MM.1S (cell line): ENCODE measurements around the gene R3HDM1.
"Not testable (repeated sequence)": the region's sequence is repeated elsewhere in the genome, so short reads cannot be mapped to it uniquely, and the experiment has no call there.

ENCODE experiments used
- DNase-seq: peaks from one replicate; pipeline ENCODE4 v3.0.0-alpha.2; 2015
- H2AFZ ChIP-seq: fragments of 300-600 bp; sonication (generic); 2 replicates; pipeline ENCODE4 v1.6.0; 2016; ENCODE audit warnings: antibody characterized with exemption, low read length
- H3F3A ChIP-seq: fragments of 300-600 bp; sonication (generic); 2 replicates; pipeline ENCODE4 v1.6.1; 2016; ENCODE audit warnings: mild to moderate bottlenecking, antibody characterized with exemption, low read length, moderate library complexity, mixed read lengths; ENCODE audit not compliant: insufficient read depth
- H3K27ac ChIP-seq: fragments of 300-600 bp; sonication (generic); 2 replicates; pipeline ENCODE4 v1.5.1; 2016; ENCODE audit warnings: mild to moderate bottlenecking, low read length
- H3K27me3 ChIP-seq: fragments of 300-600 bp; sonication (generic); replicated peaks from 2 replicates; pipeline ENCODE4 v1.6.0; 2016; ENCODE audit warnings: low read length; ENCODE audit not compliant: insufficient read depth
- H3K36me3 ChIP-seq: fragments of 300-600 bp; sonication (generic); replicated peaks from 2 replicates; pipeline ENCODE4 v1.6.1; 2016; ENCODE audit warnings: mild to moderate bottlenecking, low read length, mixed read lengths; ENCODE audit not compliant: insufficient read depth
- H3K4me1 ChIP-seq: fragments of 300-600 bp; sonication (generic); 2 replicates; pipeline ENCODE4 v1.6.1; 2016; ENCODE audit warnings: low read length, mixed read lengths
- H3K4me2 ChIP-seq: fragments of 300-600 bp; sonication (generic); 2 replicates; pipeline ENCODE4 v1.6.0; 2016; ENCODE audit warnings: low read depth, low read length
- H3K4me3 ChIP-seq: fragments of 300-600 bp; sonication (generic); 2 replicates; pipeline ENCODE4 v1.5.1; 2016; ENCODE audit warnings: low read length, mixed read lengths
- H3K79me2 ChIP-seq: fragments of 300-600 bp; sonication (generic); 2 replicates; pipeline ENCODE4 v1.6.1; 2016; ENCODE audit warnings: mixed run types, low read length, mixed read lengths
- H3K9ac ChIP-seq: fragments of 300-600 bp; sonication (generic); 2 replicates; pipeline ENCODE4 v1.6.1; 2016; ENCODE audit warnings: low read length, mixed read lengths
- H3K9me2 ChIP-seq: fragments of 300-600 bp; sonication (generic); replicated peaks from 2 replicates; pipeline ENCODE4 v1.6.1; 2016; ENCODE audit warnings: mild to moderate bottlenecking, low read length, mixed read lengths; ENCODE audit not compliant: insufficient read depth
- H3K9me3 ChIP-seq: fragments of 300-600 bp; sonication (generic); replicated peaks from 2 replicates; pipeline ENCODE4 v1.6.1; 2016; ENCODE audit warnings: mild to moderate bottlenecking, low read length, mixed read lengths; ENCODE audit not compliant: insufficient read depth
- H4K20me1 ChIP-seq: fragments of 300-600 bp; sonication (generic); 2 replicates; pipeline ENCODE4 v1.6.1; 2016; ENCODE audit warnings: mild to moderate bottlenecking, low read length, moderate library complexity, mixed read lengths; ENCODE audit not compliant: insufficient read depth
- CTCF ChIP-seq: fragments of 300-600 bp; sonication (generic); IDR thresholded peaks from 2 replicates; pipeline ENCODE4 v1.5.1; 2016; ENCODE audit warnings: antibody characterized with exemption, low read length, mixed read lengths
- EZH2 ChIP-seq: fragments of 300-600 bp; sonication (generic); optimal IDR thresholded peaks from 2 replicates; pipeline ENCODE3; 2017; ENCODE audit warnings: low read depth, mild to moderate bottlenecking, antibody characterized with exemption, low read length, mixed read lengths
- EZH2phosphoT487 ChIP-seq: fragments of 300-600 bp; sonication (generic); IDR thresholded peaks from 2 replicates; pipeline ENCODE4 v1.6.1; 2018; ENCODE audit warnings: antibody characterized with exemption, low read length

Gene R3HDM1

GRCh38 chr2:135647836-135648579 lies 116.7 kb downstream of the R3HDM1 start:
- Histone ChIP-seq H3K4me2 (no peak overlapping the region), H3K4me1 (no peaks in the 10 kb centered on the region), H3K27me3 (no peaks in the 10 kb centered on the region), H2AFZ (no peak overlapping the region), H3K36me3 (no peaks in the 10 kb centered on the region; the same call in 1 of the 2 replicates), H4K20me1 (no peaks in the 10 kb centered on the region), H3F3A (no peaks in the 10 kb centered on the region), H3K79me2 (no peaks in the 10 kb centered on the region), H3K27ac (no peak overlapping the region), H3K9ac (no peak overlapping the region), H3K9me2 (no peaks in the 10 kb centered on the region), H3K9me3 (no peaks in the 10 kb centered on the region), H3K4me3 (no peak overlapping the region)
- TF ChIP-seq EZH2phosphoT487 (no peak), EZH2 (no peak), CTCF (no peak)
- no peak for DNase-seq

GRCh38 chr2:135650721-135651120 lies 119.4 kb downstream of the R3HDM1 start:
- no peaks in the 10 kb centered on the region for H3K27me3 ChIP-seq
- TF ChIP-seq EZH2: no peak
- no peak for TF ChIP-seq CTCF
- TF ChIP-seq EZH2phosphoT487: no peak
- H3K4me2 ChIP-seq: no peak overlapping the region
- no peaks in the 10 kb centered on the region; the same call in 1 of the 2 replicates for H3K36me3 ChIP-seq
- no peaks in the 10 kb centered on the region for H3K79me2 ChIP-seq
- no peaks in the 10 kb centered on the region for H3K9me2 ChIP-seq
- no peak overlapping the region for H3K4me3 ChIP-seq
- no peaks in the 10 kb centered on the region for H4K20me1 ChIP-seq
- H3K9me3 ChIP-seq: no peaks in the 10 kb centered on the region
- no peak overlapping the region for H3K27ac ChIP-seq
- no peak for DNase-seq
- no peaks in the 10 kb centered on the region for H3K4me1 ChIP-seq
- H3F3A ChIP-seq: no peaks in the 10 kb centered on the region
- H3K9ac ChIP-seq: no peak overlapping the region
- no peak overlapping the region for H2AFZ ChIP-seq

- H3K9me3 ChIP-seq: no peaks in the 10 kb centered on the region
- no peak overlapping the region for H2AFZ ChIP-seq
- H3F3A ChIP-seq: no peaks in the 10 kb centered on the region
- no peak overlapping the region for H3K4me3 ChIP-seq
- H3K79me2 ChIP-seq: no peaks in the 10 kb centered on the region
- H4K20me1 ChIP-seq: no peaks in the 10 kb centered on the region
- H3K9me2 ChIP-seq: no peaks in the 10 kb centered on the region
- H3K27ac ChIP-seq: no peak overlapping the region
- no peaks in the 10 kb centered on the region; the same call in 1 of the 2 replicates for H3K36me3 ChIP-seq
- H3K4me1 ChIP-seq: no peaks in the 10 kb centered on the region
- no peak for TF ChIP-seq EZH2phosphoT487
- no peak for TF ChIP-seq EZH2
- TF ChIP-seq CTCF: no peak
- H3K4me2 ChIP-seq: no peak overlapping the region
- H3K27me3 ChIP-seq: no peaks in the 10 kb centered on the region
- no peak for DNase-seq
- no peak overlapping the region for H3K9ac ChIP-seq
These were observed 120.4 kb downstream of the R3HDM1 start for GRCh38 chr2:135651717-135652116.

- not testable (repeated sequence) for H3K4me3 ChIP-seq, H3K36me3 ChIP-seq, H3K4me2 ChIP-seq, H3K79me2 ChIP-seq, H3K9ac ChIP-seq, H3K27me3 ChIP-seq, H3F3A ChIP-seq, H3K9me3 ChIP-seq, DNase-seq, H4K20me1 ChIP-seq, H3K27ac ChIP-seq, H3K4me1 ChIP-seq, H2AFZ ChIP-seq, H3K9me2 ChIP-seq
These were observed 123.0 kb downstream of the R3HDM1 start for GRCh38 chr2:135654239-135654638.
